Endothelial cell (in vitro differentiated cells): ENCODE results near the gene ABHD4. TPM values are rescaled to one million over a fixed set of nuclear protein-coding genes. Genes with fewer than 3 reads are reported as not detected.

Experiments
- DNase-seq: peaks from one replicate; pipeline ENCODE4 v3.0.0; 2021; ENCODE audit warnings: low spot score
- H3K27ac Mint-ChIP-seq: one replicate; pipeline ENCODE4 v1.8.0; 2021; ENCODE audit warnings: mixed read lengths, inconsistent platforms; ENCODE audit not compliant: unreplicated experiment
- H3K27me3 Mint-ChIP-seq: one replicate; pipeline ENCODE4 v1.8.0; 2021; ENCODE audit warnings: mild to moderate bottlenecking, moderate library complexity, mixed read lengths, inconsistent platforms; ENCODE audit not compliant: unreplicated experiment
- H3K36me3 Mint-ChIP-seq: one replicate; pipeline ENCODE4 v1.8.0; 2021; ENCODE audit warnings: mild to moderate bottlenecking, low read depth, mixed read lengths, inconsistent platforms; ENCODE audit not compliant: unreplicated experiment
- H3K4me1 Mint-ChIP-seq: one replicate; pipeline ENCODE4 v1.8.0; 2021; ENCODE audit warnings: mild to moderate bottlenecking, mixed read lengths, inconsistent platforms; ENCODE audit not compliant: unreplicated experiment
- H3K4me3 Mint-ChIP-seq: one replicate; pipeline ENCODE4 v1.8.0; 2021; ENCODE audit warnings: mild to moderate bottlenecking, mixed read lengths, inconsistent platforms; ENCODE audit not compliant: unreplicated experiment
- H3K9me3 Mint-ChIP-seq: one replicate; pipeline ENCODE4 v1.8.0; 2021; ENCODE audit warnings: mixed read lengths, inconsistent platforms; ENCODE audit not compliant: unreplicated experiment
- total RNA-seq: library from RNA; stranded (reverse); fragmentation: NEBNext Ultra II Directional; extraction: Animal tissue kit (Norgen Biotek cat#: 25700); gene quantifications from one replicate; pipeline ENCODE4 v1.2.1, GENCODE V29; 2021; ENCODE audit not compliant: unreplicated experiment
- TF ChIP-seq, protein P1 (sequence below): fragments of 200-600 bp; sonication (generic); IDR thresholded peaks from one replicate; pipeline ENCODE4 v1.5.0; 2021; ENCODE audit warnings: antibody characterized with exemption; ENCODE audit not compliant: unreplicated experiment

Gene ABHD4
- total RNA-seq, 1 donor from 2014 or later: 77.7 TPM

DNA sequence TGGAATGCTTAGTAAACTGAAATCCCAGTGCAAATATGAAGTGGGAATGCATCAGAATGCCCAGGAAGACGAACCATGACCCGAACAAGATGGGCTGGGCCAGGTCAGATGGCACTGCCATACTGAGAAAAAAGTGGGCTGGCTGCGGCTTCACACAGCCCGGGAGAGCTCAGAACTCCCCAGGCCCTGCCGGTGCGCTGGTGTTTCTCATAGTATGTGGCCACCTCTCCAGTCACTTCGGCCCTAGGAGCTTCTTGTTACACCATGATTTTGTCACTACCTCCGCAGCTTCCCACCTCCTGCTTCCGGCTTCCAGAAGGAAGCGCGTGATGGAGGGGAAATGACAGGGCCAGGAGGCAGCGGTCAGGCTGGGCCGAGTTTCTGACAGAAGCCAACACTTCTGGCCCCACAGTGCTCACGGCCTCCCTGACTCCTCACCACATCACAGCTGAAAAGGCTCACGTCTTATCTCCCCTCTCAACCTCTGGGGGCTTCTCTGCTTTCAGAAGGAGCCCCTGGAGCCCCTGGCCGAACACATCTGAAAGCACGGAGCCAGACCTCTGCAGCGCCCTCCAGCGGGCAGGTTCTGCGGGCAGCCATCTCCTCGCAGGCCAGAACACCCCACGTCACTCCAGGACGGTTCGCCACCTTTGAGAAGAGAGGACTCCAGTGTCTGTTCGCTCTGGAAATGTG lies 39.7 kb upstream of the ABHD4 start:
- Mint-ChIP-seq H3K9me3 (no peaks in the 10 kb centered on the region), H3K27ac (peak overlapping the region; percentile 90), H3K4me3 (no peak overlapping the region), H3K27me3 (peaks cover 12% of the 10 kb centered on the region), H3K36me3 (peaks cover 4% of the 10 kb centered on the region), H3K4me1 (peaks cover 54% of the 10 kb centered on the region)
- peak; percentile 30 for DNase-seq
- TF ChIP-seq, protein P1, sequence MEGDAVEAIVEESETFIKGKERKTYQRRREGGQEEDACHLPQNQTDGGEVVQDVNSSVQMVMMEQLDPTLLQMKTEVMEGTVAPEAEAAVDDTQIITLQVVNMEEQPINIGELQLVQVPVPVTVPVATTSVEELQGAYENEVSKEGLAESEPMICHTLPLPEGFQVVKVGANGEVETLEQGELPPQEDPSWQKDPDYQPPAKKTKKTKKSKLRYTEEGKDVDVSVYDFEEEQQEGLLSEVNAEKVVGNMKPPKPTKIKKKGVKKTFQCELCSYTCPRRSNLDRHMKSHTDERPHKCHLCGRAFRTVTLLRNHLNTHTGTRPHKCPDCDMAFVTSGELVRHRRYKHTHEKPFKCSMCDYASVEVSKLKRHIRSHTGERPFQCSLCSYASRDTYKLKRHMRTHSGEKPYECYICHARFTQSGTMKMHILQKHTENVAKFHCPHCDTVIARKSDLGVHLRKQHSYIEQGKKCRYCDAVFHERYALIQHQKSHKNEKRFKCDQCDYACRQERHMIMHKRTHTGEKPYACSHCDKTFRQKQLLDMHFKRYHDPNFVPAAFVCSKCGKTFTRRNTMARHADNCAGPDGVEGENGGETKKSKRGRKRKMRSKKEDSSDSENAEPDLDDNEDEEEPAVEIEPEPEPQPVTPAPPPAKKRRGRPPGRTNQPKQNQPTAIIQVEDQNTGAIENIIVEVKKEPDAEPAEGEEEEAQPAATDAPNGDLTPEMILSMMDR: no peak

DNA sequence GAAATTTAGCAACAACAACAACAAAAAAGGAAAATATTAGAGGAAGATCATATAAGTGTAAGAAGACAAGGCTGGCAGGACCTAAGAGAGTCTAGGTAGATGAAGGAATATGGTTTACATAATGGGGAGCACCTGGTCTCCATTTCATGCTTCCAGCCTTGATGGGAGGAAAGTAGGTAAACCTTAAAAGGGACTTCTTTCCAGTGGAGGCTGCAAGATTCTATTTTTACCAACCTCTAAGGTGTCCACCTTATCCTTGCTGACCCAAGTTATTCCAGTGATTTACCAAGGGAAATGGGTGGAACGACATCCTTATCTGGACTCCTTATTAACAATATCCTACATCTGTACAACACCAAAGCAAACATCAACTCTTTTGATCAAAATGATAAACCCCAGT lies 39.1 kb upstream of the ABHD4 start:
- H3K36me3 Mint-ChIP-seq: peaks cover 4% of the 10 kb centered on the region
- H3K4me3 Mint-ChIP-seq: peak overlapping the region; percentile 40
- TF ChIP-seq, protein P1: no peak
- H3K9me3 Mint-ChIP-seq: no peaks in the 10 kb centered on the region
- peak overlapping the region; percentile 95 for H3K27ac Mint-ChIP-seq
- no peak for DNase-seq
- peaks cover 10% of the 10 kb centered on the region for H3K27me3 Mint-ChIP-seq
- H3K4me1 Mint-ChIP-seq: peaks cover 54% of the 10 kb centered on the region

DNA sequence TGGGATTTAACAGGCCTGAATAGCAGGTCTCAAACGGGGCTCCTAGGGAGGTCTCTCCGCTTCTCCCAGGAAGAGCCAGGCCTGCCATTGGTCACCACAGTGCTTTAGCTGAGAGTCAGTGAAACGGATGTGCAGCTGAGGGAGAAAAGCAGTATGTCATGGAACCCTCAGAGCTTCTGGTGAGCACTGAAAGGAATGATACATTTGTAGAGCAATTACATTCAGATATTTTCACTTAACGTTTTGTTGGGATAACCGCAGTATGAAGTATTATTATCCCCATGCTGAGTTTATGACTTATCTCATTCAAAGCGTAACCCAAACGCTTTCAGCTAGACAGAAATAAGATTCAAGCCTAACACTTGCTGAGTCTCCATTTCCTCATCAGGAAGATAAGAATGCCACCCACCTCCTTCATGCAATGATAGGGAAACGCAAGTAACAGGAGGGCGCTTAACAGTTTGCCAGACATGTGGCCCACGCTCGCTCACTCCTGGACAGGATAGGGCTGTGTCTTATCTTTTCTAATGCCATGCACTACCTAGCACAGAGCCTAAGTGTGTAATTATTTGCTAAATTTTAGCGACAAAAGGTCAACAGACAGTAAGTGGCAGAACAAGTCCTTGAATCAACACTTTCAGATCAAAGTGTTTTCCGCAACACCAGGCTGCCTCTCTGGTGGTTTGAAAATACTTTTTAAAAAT lies 37.3 kb upstream of the ABHD4 start:
- H3K27me3 Mint-ChIP-seq: peaks cover 10% of the 10 kb centered on the region
- H3K4me3 Mint-ChIP-seq: no peak overlapping the region
- TF ChIP-seq, protein P1: no peak
- H3K36me3 Mint-ChIP-seq: peaks cover 4% of the 10 kb centered on the region
- peaks cover 46% of the 10 kb centered on the region for H3K4me1 Mint-ChIP-seq
- peak overlapping the region; percentile 75 for H3K27ac Mint-ChIP-seq
- no peaks in the 10 kb centered on the region for H3K9me3 Mint-ChIP-seq
- no peak for DNase-seq

DNA sequence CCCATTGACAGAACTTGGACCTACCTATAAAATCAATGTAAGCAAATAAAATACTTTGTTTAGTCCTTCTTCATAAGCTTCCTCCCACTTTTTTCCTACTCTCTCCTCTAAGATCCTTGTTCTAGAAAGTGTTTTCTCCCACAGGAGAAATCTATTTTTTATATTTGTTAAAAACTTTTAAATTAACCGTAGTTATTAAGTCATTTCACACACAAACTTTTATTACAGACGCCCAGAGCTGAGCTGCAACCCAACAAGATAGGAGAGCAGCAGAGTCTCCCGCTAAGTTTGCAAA lies 36.8 kb upstream of the ABHD4 start:
- H3K9me3 Mint-ChIP-seq: no peaks in the 10 kb centered on the region
- no peak overlapping the region for H3K4me3 Mint-ChIP-seq
- peaks cover 10% of the 10 kb centered on the region for H3K27me3 Mint-ChIP-seq
- TF ChIP-seq, protein P1: no peak
- peaks cover 41% of the 10 kb centered on the region for H3K4me1 Mint-ChIP-seq
- peak overlapping the region; percentile 32 for H3K27ac Mint-ChIP-seq
- H3K36me3 Mint-ChIP-seq: peaks cover 4% of the 10 kb centered on the region
- no peak for DNase-seq
